Cardiac septum (tissue), 1 donor: ENCODE results near the gene ZSCAN10. TPM values are rescaled to one million over a fixed set of nuclear protein-coding genes. Genes with fewer than 3 reads are reported as not detected.

Experiments used
- DNase-seq: peaks from one replicate; pipeline ENCODE4 v3.0.0-alpha.2; 2020; ENCODE audit warnings: low spot score
- intact Hi-C: fragments of 100-400 bp; cut with DNase I; formaldehyde crosslinking; loops from one replicate; pipeline ENCODE4 v1.14.0; 2022
- total RNA-seq: library from RNA; stranded (reverse); fragmentation: NEBNext Ultra II Directional; extraction: Animal tissue kit (Norgen Biotek cat#: 25700); gene quantifications from one replicate; pipeline ENCODE4 v1.2.1, GENCODE V29; 2021
- donor health status: DM: no; HTN: no; CAD: no.

The ZSCAN10 gene
- total RNA-seq, 1 donor from 2014 or later = not detected

DNA sequence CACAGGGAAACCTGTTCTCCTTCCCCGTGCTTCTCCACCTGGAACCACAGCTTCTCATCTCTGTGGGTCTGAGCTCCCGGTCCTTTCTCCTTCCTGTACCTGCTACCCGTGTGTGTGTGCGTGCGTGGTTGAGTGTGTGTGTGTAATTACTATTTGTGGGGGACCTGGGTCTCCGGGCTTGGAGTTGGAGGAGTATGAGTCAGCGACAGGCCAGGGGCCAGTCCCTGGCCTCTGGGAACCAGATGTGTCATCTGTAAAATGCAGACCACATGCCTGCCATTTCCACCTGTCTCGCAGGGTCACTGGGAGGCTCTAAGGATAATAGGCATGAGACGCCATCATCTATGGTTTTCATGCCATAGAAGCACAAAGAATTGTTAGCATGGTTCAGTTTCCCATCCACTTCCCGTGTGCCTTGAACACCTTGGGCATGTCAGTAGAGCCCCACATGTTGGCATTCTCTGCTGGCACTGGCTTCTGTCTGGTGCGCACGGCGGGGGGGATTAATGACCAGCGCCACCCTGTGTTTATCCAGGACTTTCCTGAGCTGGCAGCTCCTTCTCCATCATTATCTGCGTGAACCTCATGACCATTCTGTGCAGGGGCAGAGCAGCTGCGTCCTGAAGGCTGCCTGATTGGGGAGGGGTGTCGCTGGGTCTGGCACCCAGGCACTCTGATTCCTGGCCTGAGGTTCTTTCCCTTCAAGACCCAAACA, 14.8 kb upstream of the ZSCAN10 start:
- intact Hi-C loops = no loop called here

DNA sequence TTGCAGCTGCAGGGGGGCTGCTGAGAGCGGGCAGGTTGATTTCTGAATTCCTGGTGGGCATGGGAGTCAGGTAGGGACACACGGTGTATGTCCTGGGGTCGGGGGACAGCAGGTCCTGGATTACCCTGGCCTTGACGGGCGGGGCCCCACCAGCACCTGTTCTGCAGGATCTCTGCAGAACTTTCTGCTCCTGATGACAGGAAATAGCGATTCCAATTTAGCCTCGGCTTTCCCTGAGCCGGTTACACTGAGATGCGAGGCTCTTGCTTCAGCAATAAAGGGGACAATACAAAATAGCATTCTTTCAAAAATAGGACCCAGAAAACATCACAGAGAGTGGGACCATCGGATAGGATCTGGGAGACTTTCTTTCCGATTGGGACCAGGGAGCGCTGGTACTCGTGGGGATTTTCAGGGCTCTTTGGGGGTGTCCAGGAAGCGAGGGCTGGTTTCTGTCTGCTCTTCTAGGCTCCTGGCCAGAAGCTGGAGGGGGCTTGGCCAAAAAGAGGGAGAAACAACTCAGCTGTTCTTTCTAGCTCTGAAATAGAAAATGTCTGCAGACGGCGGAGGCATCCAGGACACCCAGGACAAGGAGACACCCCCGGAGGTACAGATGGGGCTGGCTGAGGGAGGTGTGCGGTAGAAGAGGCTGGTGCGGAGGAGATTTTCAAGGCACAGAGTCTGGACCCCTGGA, 13.9 kb upstream of the ZSCAN10 start:
- no peak for DNase-seq
- intact Hi-C loops = no loop called here

More for the DNA sequence above, 14.8 kb upstream of the ZSCAN10 start:
- DNase-seq = no peak

DNA sequence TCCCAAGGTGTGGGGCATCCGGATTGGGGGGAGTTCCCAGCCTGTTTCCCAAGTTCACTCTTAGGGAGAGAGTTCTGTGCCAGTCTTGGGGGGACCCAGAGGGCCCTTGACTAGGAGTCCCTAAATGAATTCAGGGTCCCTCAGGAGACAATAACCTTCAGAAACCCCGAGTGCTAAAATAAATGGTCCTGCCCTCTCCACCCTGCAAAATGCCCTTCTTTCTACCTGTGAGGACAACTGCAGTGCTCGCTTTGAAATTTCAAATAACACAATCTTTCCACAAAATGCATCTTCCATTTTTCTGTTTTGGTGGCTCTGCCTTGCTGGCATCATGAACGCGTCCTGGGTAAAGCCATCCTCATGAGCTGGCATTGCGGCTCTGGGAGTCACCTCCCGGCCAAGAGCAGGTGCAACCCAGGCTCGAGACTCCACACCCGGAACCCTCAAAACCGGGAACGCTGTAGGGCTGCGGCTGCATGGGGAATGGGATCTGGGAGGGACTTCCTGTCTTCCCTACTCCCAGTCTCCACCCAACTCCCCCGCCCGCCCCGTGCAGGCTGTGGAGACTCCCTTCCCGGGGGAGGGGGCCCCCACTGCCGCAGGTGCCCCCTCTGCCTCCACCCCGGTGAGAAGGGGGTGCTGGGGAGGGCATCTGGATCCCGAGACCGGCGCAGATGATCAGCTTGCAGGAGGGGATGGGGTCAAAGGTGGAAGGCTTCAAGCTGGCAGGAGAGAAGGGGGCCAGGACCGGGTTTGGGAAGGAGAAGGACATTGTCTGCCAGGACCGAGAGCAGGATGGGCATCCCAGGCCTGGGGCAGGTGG, 13.2 kb upstream of the ZSCAN10 start, which contains the start of gene ZNF205:
Gene ZNF205 (plus strand): TSS at position 529 of the 823 bp plus-strand sequence. CDS start 845 bp downstream, outside the sequence.
- no peak for DNase-seq
- intact Hi-C loops = no loop called here

DNA sequence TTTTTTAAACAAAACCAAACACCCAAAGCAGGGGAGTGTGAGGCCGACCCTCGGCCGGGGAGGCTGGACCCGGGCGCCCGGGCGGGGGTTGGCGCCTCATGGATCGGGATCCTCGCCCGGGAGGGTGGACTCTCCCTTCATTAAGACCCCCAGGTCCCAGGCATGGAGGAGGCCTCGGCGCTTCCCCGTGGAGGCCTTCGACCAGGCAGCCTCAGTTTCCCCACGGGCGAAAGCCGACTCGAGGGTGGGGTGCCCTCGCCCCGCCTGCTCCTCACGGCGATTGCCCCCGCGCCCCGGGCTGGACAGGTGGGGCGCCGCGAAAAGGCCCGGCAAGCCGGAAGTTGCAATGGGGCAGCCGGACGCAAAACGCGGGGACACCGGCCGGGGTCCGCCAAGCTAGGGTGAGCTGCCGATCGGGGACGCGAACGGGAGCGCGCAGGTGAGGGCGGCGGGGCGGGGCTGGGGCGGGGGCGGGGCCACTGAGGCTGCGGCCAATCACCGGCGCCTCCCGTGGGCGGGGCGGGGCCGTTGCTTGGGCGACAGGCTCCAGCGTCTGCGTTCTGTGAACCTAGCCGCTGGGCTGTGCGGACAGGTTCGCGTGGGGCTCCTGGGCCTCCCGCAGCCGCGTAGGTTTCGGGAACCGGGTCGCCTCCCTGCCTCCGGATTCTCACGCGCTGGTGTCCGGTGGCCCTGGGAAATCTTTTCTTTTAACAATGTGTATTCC, 7.3 kb upstream of the ZSCAN10 start:
- peak; percentile 96 for DNase-seq
- intact Hi-C loops = no loop called here

DNA sequence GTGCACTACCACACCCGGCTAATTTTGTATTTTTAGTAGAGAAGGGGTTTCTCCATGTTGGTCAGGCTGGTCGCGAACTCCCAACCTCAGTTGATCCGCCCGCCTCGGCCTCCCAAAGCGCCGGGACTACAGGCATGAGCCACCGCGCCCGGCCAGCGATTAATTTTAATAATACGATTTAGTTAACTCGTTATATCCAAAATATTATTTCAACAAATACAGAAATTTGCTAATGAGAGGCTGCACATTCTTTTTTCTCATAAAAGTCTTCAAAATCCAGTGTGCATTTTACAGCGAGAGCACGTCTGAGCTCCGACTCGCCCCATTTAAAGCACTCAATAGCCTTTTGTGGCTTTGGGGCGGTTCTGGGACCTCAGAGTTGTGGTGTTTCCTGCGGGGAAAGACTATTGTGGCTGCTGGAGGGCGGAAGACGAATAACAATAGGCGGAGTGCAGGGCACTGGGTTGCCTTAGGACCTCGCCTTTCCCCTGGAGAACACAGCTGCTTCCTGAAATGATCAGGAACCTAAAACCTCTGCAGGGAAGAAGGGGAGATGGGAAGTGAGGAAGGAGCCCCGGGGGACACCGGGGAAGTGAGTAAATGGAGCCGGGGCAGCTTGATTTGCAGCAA, 2.9 kb upstream of the ZSCAN10 start:
- DNase-seq = peak; percentile 80
- intact Hi-C loops = no loop called here

DNA sequence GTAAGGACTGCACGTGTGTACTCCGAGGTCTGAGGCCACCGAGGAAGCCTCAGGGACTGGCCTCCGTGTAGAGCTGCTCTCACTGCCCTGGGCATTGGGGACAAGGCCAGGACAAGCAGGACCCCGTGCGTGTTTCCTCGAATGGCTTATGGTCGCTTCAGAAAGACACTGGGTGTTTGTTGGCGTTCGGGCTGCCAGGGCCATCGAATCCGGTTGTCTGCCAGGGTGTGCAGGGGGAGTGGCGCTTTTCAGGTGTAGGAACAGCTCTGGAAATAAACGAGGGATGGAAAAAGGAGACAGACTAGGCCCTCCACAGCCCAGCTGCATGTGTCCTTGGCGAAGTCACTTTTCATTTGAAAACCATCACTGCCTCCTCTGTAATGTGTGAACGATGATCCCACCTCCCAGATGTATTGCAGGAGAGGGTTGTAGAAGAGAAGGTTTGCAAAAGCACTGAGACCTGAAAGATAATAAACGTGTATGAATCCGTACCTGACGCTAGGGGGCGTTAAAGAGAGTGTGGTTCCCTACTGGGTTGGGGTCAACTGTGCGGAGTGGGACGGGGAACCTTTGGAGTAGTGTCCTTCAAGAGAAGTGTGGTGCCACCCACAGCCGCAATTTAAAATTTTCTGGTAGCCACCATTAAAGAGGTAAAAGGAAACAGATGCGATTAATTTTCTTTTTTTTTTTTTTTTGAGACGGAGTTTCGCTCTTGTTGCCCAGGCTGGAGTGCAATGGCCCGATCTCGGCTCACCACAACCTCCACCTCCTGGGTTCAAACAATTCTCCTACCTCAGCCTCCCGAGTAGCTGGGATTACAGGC, 2.1 kb upstream of the ZSCAN10 start:
- no peak for DNase-seq
- intact Hi-C loops = no loop called here

DNA sequence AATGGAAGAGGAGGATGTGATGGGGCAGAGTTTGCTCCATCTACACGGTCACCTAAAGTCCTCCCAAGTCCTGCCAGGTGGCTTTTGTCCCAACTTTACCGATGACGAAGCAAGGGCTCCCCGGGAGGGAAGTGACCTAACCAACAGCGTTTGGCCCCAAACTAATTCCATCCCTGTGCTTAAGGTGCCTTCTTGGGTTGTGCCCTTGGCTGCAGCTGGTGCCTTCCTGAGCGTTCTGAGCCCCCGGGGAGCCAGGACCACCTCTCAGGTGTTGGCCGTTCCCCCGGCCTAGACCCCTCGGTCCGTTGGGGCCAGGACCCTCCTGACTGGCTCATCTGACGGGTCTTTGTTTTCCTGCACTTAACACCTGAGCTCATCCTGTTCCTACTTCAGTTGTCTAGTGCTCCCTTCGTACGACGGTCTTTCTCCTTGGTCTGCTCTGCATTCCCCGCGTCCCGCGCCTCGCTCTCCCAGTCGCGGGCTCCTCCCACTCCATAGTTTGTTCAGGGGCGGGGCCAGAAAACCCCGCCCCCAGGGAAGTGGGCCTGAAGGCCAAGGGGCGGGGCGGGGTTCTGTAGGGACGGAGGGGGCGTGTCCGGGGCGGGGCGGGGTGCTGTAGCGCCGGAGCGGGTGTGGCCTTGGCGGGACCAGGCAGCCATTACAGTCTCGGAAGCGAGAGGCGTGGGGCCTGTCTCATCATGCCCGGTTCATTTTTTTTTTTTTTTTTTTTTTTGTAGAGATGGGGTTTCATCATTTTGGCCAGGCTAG, 822 bp upstream of the ZSCAN10 start:
- intact Hi-C loops = loop anchor here (5.0 kb wide), 1 partner anchor 38 kb away; no protein-coding TSS in a partner anchor
- DNase-seq = peak; percentile 96

DNA sequence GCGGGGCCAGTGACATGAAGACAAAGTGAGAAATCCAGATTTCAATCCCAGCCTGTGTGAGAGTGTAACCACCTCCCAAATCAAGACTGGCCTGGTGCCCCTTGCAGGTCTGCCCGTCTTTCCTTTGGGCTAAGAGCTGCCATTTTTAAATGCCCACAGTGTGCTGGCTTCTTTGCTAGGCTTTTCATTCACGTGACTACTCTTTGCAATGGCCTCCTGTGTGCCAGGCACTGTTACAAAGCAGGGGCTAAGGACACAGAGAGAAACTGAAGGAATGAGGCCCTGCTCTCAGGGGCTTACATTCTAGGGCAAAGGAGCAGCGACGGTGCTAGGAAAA, 269 bp upstream of the ZSCAN10 start:
- no peak for DNase-seq
- intact Hi-C loops = loop anchor here (5.0 kb wide), 1 partner anchor 37 kb away; no protein-coding TSS in a partner anchor

DNA sequence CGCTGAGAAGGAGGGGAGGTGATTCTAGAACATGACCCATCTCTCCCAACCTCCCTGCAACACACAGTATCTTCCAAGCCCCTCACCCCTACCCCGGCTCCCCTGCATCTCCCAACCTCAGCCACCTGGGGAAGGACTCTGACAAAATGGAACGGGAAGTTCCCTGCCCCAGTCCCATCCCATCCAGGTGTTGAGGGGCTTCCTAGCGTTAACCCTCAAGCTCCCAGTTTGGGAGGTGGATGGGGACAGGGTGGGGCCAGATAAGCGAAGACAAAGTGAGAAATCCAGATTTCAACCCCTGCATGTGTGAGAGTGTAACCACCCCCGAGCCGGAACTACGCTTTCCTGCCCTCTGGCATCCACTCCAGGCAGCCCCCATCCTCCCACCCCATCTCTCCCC, 1.8 kb downstream of the ZSCAN10 start:
- no peak for DNase-seq
- intact Hi-C loops = loop anchor here (5.0 kb wide), 1 partner anchor 35 kb away; no protein-coding TSS in a partner anchor

DNA sequence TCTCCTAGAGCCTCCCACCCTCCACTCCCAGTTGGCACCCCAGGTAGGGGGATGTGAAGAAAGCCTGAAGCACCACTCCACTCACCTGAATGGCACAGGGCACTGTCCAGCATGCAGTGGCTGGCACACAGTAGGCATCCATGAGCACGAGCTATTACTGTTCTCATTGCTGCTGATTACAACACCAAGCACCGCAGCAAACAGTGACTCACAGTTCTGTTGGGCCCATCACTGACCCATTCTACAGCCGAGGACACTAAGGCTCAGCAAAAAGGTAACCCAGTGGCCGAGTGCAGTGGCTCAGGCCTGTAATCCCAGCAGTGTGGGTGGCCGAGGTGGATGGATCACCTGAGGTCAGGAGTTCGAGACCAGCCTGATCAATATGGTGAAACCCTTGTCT, 2.7 kb downstream of the ZSCAN10 start:
- intact Hi-C loops = loop anchor here (5.0 kb wide), 1 partner anchor 34 kb away; no protein-coding TSS in a partner anchor
- no peak for DNase-seq

DNA sequence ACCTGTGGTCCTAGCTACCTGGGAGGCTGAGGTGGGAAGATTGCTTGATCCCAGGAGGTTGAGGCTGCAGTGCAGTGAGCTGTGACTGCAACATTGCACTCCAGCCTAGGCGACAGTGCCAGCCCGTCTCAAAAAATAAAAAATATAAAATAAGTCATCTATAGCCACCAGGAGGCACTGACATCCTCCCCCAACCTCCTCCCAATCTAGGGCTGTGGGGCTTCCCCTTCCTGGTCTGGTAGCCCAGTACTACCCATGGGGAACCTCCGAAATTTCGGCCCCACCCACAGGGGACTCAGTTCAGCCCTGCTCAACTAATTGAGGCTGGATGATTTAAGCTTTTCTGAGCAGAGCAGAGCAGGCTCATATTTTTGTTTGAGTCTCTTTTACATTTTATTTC, 3.2 kb downstream of the ZSCAN10 start:
- DNase-seq = no peak

DNA sequence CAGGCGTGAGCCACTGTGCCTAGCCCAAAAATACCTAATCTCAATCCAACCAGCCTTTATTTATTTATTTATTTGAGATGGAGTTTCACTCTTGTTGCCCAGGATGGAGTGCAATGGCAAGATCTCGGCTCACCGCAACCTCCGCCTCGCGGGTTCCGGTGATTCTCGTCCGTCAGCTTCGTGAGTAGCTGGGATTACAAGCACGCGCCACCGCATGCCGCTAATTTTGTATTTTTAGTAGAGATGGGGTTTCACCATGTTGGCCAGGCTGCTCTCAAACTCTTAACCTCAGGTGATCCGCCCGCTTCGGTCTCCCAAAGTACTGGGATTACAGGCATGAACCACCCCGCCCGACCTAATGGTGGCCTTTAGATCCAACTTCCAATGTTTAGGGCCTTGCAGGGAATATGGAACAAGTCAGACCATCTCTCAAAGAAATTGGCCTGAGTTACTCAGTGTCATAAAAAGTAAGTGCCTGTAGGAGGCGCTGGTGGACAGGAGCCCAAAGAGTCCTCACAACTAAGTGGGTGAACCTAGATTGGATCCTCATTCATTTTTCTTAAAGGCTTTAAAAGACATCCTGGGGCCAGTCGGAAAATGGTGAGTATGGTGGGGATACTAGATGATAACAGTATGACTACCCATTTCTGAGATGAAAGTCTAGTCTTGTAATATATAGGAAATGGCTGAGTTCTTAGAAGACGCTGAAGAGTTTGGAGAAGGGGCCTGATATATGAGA, 4.6 kb downstream of the ZSCAN10 start:
- intact Hi-C loops = loop anchor here (5.0 kb wide), 1 partner anchor 32 kb away; no protein-coding TSS in a partner anchor
- no peak for DNase-seq

More for the DNA sequence above, 3.2 kb downstream of the ZSCAN10 start:
- intact Hi-C loops = loop anchor here (5.0 kb wide), 1 partner anchor 34 kb away; no protein-coding TSS in a partner anchor

DNA sequence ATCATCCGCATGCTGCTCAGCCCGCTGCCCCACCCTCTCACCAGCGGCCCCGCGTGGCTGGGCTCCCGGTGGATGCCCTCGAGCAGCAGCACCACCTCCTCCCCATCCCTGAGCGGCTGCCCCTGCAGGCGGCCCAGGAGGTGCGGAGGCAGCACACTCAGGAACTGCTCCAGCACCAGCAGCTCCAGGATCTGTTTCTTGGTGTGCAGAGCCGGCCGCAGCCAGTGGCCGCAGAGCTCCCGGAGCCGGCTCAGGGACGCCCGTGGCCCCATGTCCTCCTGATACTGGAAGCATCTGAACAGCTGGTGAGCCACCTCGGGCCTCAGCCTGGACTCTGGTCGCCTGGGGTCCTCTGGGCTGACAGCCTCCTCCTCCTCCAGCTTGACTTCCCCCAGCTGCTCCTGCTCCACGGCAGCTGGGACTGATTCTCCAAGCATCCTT, 6.6 kb downstream of the ZSCAN10 start:
- no peak for DNase-seq
- intact Hi-C loops = no loop called here

DNA sequence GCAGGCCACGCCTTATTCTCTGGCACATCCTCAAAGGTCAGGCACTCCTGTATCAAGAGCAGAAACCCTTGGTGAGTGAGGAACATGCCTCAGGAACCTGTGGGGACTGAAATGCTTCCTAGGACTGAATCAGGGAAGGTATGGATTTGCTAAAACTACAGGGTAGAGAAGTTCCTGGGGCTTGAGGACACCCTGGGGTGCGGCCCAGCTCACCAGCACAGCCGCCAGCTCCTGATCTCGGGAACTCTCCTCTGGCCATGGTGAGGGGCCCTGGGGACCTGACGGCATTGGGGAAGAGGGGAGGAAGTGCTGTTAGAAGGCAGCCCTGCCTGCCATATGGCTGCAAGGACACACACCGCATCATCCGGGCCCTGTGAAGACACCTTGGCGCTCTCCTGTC, 7.5 kb downstream of the ZSCAN10 start:
- no peak for DNase-seq
- intact Hi-C loops = no loop called here

DNA sequence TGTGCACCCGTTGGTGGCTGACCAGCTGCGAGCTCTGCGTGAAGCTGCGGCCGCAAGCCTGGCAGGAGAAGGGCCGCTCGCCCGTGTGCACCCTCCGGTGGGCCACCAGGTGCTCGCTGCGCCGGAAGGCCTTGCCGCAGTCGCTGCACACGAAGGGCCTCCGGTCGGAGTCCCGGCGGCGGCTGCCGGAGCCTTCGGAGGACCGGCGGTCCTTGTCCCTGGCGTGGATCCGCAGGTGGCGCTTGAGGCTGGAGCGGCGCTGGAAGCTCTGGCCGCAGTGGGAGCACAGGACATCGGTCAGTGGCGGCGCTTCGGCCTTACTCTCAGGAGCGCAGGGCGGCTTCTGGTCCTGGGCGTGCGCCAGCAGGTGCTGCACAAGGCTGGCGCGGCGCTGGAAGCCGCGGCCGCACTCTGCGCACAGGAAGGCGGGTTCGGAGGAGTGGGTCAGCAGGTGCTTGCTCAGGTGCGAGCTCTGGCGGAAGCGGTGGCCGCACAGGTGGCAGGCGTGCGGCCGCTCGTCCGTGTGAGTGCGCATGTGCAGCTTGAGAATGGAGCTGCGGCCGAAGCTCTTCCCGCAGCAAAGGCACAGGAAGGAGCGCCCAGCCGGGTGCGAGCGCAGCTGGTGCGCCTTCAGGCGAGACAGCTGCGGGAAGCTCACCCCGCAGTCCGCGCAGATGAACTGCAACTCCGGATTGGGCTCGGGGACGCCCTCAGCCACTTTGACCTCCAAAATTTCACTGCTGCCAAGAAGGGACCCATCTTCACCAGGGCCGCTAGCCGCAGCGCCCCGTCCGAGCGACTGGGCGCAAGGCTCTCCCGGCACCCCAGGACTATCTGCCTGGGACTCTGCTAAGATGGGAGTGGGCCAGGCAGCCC, 9.1 kb downstream of the ZSCAN10 start:
- DNase-seq = no peak
- intact Hi-C loops = no loop called here
